Fibroblast of upper back skin (primary cell): ENCODE measurements around the gene FCGR3A.

Experiments used
- DNase-seq: peaks from one replicate; pipeline ENCODE4 v3.0.0-alpha.2; 2013

The FCGR3A gene

GRCh38 chr1:161499099-161500039 lies 50.2 kb downstream of the FCGR3A start:
- DNase-seq = no peak

GRCh38 chr1:161498646-161499045 lies 51.0 kb downstream of the FCGR3A start:
- no peak for DNase-seq

GRCh38 chr1:161497961-161498360 lies 51.7 kb downstream of the FCGR3A start:
- no peak for DNase-seq

GRCh38 chr1:161495490-161495889 lies 54.1 kb downstream of the FCGR3A start:
- no peak for DNase-seq

- DNase-seq = no peak
These were observed 55.4 kb downstream of the FCGR3A start for GRCh38 chr1:161494091-161494735.

GRCh38 chr1:161492827-161493226 lies 56.8 kb downstream of the FCGR3A start:
- DNase-seq = no peak
